ENCODE measurements around the gene COQ4. TPM values are rescaled to one million over a fixed set of nuclear protein-coding genes. Genes with fewer than 3 reads are reported as not detected.

COQ4 gene
- total RNA-seq, 1 experiment from 2014 or later, result 45.8 TPM

DNA sequence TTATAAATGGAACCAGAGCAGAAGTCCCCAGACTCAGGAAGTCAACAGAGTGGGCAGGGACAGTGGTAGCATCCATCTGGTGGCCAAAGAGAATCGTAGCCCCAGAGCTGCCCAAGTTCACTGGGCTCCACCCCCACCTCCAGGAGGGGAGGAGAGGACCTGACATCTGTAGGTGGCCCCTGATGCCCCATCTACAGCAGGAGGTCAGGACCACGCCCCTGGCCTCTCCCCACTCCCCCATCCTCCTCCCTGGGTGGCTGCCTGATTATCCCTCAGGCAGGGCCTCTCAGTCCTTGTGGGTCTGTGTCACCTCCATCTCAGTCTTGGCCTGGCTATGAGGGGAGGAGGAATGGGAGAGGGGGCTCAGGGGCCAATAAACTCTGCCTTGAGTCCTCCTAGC is 38.2 kb downstream of the COQ4 start:
- no peaks in the 10 kb centered on the region for H3K27me3 ChIP-seq (ENCODE audit: insufficient read depth, low read length)
- POLR2A ChIA-PET, result interaction anchor here (1.2 kb wide), 1 partner anchor 78 kb away, joined by 3 read pairs; no protein-coding TSS in a partner anchor
- H3K79me2 ChIP-seq (ENCODE audit: insufficient read depth, low read length), result no peaks in the 10 kb centered on the region
- RAD21 ChIA-PET (ENCODE audit: low non-redundant PET in 1 of 2, low total read pairs in 2 of 2, uncharacterized antibody in 2 of 2, unreplicated experiment in 2 of 2), result no interaction called here
- BruUV-seq (replicated peaks), result no TSS peak
- H3K4me3 ChIP-seq (replicated peaks in 1 of 2; ENCODE audit: low read depth in 1 of 2, low read length in 2 of 2), result no peak overlapping the region
- no peaks in the 10 kb centered on the region for H3K9me2 ChIP-seq (ENCODE audit: insufficient read depth)
- H3K9me3 ChIP-seq (ENCODE audit: control insufficient read depth in 1 of 2, insufficient read depth in 1 of 2, low read depth in 1 of 2, low read length in 2 of 2), result no peaks in the 10 kb centered on the region
- no peaks in the 10 kb centered on the region for H4K20me1 ChIP-seq (ENCODE audit: insufficient read depth)
- ATAC-seq, result no peak
- 0 out of 2 replicates have a peak overlapping the region, but pooled peaks have one; percentile 24 for H3K27ac ChIP-seq (ENCODE audit: low read depth, low read length)
- intact Hi-C loops (cut with micrococcal nuclease), result no loop called here
- no peak overlapping the region for H2AFZ ChIP-seq (ENCODE audit: low read depth, low read length, poor library complexity, severe bottlenecking)
- no peak overlapping the region for H3K9ac ChIP-seq (ENCODE audit: low read length)
- DNase-seq (ENCODE audit: low read depth, low spot score), result no peak
- no peak overlapping the region for H3K4me2 ChIP-seq (ENCODE audit: low read length)
- H3K36me3 ChIP-seq (ENCODE audit: control insufficient read depth in 1 of 2, insufficient read depth in 2 of 2, low read length in 2 of 2), result peaks cover 0 to 5% of the 10 kb centered on the region in 2 experiments; a peak in 1 of 4 replicates
- peaks cover 7 to 28% of the 10 kb centered on the region in 2 experiments; a peak in 3 of 4 replicates for H3K4me1 ChIP-seq (ENCODE audit: control insufficient read depth in 1 of 2, insufficient read depth in 2 of 2, low read length in 2 of 2)
- CTCF ChIA-PET, result interaction anchor here (2.2 to 4.6 kb wide), 2 partner anchors 19 to 50 kb away, joined by 10 to 33 read pairs; no protein-coding TSS in a partner anchor
- TF ChIP-seq EGR1 (IDR thresholded peaks at IDR 0.05; ENCODE audit: low read depth), result no peak
- TF ChIP-seq SP1 (IDR thresholded peaks at IDR 0.05; ENCODE audit: low read depth), result no peak
- no peak for TF ChIP-seq EZH2 (IDR thresholded peaks at IDR 0.05)
- no peak for TF ChIP-seq YY1 (IDR thresholded peaks at IDR 0.05; ENCODE audit: extremely low read depth, insufficient replicate concordance, low read depth, low read length)
- TF ChIP-seq TCF7L2 (IDR thresholded peaks at IDR 0.05; ENCODE audit: borderline replicate concordance, extremely low read depth, insufficient read depth, insufficient read length), result no peak
- no peak for TF ChIP-seq ZNF274 (IDR thresholded peaks at IDR 0.05; ENCODE audit: low read depth, low read length)
- TF ChIP-seq JUND (IDR thresholded peaks at IDR 0.05), result no peak

DNA sequence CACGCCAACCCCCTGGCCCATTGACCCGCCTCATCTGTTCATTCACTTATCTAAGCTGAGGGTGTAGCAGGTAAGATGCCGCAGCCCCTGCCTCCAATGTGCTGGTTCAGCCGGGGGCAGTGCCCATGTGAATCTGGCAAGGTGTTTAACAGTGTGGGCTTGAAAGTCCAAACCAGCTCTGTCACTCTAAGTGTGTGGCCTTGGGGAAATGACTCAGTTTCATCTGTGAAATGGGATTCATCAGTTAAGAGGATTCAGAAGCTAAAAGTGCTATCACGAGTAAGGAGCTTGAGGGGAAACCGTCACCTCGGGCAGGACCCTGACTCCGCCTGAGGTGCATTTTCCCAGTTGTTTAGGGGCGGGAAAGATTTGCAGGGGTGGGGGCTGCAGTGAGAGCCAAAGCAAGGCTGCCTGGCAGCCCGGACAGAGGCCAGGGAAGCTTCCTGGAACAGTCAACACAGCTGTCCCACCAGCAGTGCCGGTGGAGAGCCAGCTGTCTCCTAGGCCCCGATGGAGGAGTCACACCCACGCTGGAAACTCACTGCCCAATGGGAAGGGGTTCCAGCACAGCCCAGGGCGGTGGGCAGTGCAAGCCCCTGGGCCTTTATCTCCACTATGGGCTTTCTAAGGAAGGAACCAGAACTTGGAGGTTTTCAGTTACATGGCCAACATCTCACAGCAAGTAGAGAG is 38.8 kb downstream of the COQ4 start:
- CTCF ChIA-PET, result interaction anchor here (1.1 to 4.6 kb wide), 11 partner anchors 10 to 274 kb away, joined by 4 to 33 read pairs (median 7); partner anchors contain the start of genes CERCAM and URM1
- Histone ChIP-seq H3K9me2 (ENCODE audit: insufficient read depth) (no peaks in the 10 kb centered on the region), H3K79me2 (ENCODE audit: insufficient read depth, low read length) (no peaks in the 10 kb centered on the region), H4K20me1 (ENCODE audit: insufficient read depth) (no peaks in the 10 kb centered on the region), H3K27ac (ENCODE audit: low read depth, low read length) (peak overlapping the region; percentile 29), H3K9ac (ENCODE audit: low read length) (peak overlapping the region; percentile 14), H3K4me2 (ENCODE audit: low read length) (peak overlapping the region; percentile 73), H2AFZ (ENCODE audit: low read depth, low read length, poor library complexity, severe bottlenecking) (no peak overlapping the region), H3K9me3 (ENCODE audit: control insufficient read depth in 1 of 2, insufficient read depth in 1 of 2, low read depth in 1 of 2, low read length in 2 of 2) (no peaks in the 10 kb centered on the region), H3K4me1 (ENCODE audit: control insufficient read depth in 1 of 2, insufficient read depth in 2 of 2, low read length in 2 of 2) (peaks cover 7 to 28% of the 10 kb centered on the region in 2 experiments; a peak in 3 of 4 replicates), H3K36me3 (ENCODE audit: control insufficient read depth in 1 of 2, insufficient read depth in 2 of 2, low read length in 2 of 2) (no peaks in the 10 kb centered on the region; a peak in 1 of 4 replicates), H3K27me3 (ENCODE audit: insufficient read depth, low read length) (no peaks in the 10 kb centered on the region), H3K4me3 (replicated peaks in 1 of 2; ENCODE audit: low read depth in 1 of 2, low read length in 2 of 2) (peak overlapping the region in 1 of 2 experiments; percentile 33; a peak in 1 of 4 replicates)
- POLR2A ChIA-PET, result interaction anchor here (1.1 to 1.3 kb wide), 3 partner anchors 58 to 85 kb away, joined by 3 to 4 read pairs (median 3); partner anchors contain the start of genes GOLGA2 and SWI5
- RAD21 ChIA-PET (ENCODE audit: low non-redundant PET in 1 of 2, low total read pairs in 2 of 2, uncharacterized antibody in 2 of 2, unreplicated experiment in 2 of 2), result interaction anchor here (0.5 to 1.4 kb wide), 5 partner anchors 9 to 233 kb away, joined by 3 to 8 read pairs (median 4); partner anchors contain the start of genes CERCAM (in 1 of the 2) and URM1 (in 1 of the 2)
- BruUV-seq (replicated peaks), result no TSS peak
- DNase-seq (ENCODE audit: low read depth, low spot score) (no peak), ATAC-seq (peak; percentile 43)
- TF ChIP-seq YY1 (IDR thresholded peaks at IDR 0.05; ENCODE audit: extremely low read depth, insufficient replicate concordance, low read depth, low read length) (no peak), RAD21 (IDR thresholded peaks at IDR 0.05; ENCODE audit: low read depth) (no peak), POLR2AphosphoS5 (IDR thresholded peaks at IDR 0.05; ENCODE audit: low read depth, low read length) (no peak), ZNF274 (IDR thresholded peaks at IDR 0.05; ENCODE audit: low read depth, low read length) (no peak)
- intact Hi-C loops (cut with micrococcal nuclease), result no loop called here

Data from HCT116 (cell line).